ENCODE measurements around the gene BID.

BID gene

DNA sequence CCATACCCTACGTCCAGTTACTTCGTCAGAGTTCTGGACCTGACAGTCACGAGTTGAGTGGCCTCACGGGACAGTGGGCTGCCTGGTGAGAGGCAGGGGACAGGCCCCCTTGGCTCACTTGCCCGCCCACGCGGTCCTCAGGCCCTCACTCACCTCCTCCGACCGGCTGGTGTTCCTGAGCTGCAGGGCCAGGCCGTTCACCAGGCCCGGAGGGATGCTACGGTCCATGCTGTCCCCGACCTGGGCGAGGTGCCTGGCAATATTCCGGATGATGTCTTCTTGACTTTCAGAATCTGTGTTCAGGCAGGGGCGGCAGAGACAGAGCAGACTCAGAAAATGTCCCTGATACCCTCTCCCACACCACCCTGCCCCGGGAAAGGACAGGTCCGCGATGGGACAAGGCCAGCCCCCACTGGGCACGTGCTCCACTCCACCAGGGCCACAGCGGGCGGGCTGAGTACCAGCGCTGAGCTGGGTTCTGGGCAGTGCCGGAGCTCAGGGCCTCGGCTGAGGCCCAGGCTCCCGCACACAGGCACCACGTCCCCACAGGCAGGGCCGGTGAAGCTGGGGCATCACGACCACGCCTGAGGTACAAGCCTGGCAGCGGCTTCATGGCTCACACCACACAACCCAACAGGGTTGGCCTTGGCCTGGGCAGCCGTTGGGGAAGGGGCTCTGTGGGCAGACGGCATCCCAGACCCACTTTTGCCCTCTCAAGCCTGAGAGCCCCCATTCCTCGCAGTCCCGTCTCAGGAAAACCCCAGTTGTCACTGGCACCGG, 34.9 kb downstream of the BID start:
- ATAC-seq, result no peak
- no peak for TF ChIP-seq BACH2 (CRISPR knock-in tag; IDR thresholded peaks at IDR 0.05; ENCODE audit: borderline replicate concordance)
- no peak for TF ChIP-seq ZNF8 (CRISPR knock-in tag; IDR thresholded peaks at IDR 0.05)
- TF ChIP-seq, protein P1, sequence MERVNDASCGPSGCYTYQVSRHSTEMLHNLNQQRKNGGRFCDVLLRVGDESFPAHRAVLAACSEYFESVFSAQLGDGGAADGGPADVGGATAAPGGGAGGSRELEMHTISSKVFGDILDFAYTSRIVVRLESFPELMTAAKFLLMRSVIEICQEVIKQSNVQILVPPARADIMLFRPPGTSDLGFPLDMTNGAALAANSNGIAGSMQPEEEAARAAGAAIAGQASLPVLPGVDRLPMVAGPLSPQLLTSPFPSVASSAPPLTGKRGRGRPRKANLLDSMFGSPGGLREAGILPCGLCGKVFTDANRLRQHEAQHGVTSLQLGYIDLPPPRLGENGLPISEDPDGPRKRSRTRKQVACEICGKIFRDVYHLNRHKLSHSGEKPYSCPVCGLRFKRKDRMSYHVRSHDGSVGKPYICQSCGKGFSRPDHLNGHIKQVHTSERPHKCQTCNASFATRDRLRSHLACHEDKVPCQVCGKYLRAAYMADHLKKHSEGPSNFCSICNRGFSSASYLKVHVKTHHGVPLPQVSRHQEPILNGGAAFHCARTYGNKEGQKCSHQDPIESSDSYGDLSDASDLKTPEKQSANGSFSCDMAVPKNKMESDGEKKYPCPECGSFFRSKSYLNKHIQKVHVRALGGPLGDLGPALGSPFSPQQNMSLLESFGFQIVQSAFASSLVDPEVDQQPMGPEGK (CRISPR knock-in tag; IDR thresholded peaks at IDR 0.05; ENCODE audit: borderline replicate concordance), result no peak
- TF ChIP-seq CSRNP3 (CRISPR knock-in tag; IDR thresholded peaks at IDR 0.05), result no peak
- TF ChIP-seq GLIS3 (CRISPR knock-in tag; IDR thresholded peaks at IDR 0.05), result no peak
- TF ChIP-seq, protein P2, sequence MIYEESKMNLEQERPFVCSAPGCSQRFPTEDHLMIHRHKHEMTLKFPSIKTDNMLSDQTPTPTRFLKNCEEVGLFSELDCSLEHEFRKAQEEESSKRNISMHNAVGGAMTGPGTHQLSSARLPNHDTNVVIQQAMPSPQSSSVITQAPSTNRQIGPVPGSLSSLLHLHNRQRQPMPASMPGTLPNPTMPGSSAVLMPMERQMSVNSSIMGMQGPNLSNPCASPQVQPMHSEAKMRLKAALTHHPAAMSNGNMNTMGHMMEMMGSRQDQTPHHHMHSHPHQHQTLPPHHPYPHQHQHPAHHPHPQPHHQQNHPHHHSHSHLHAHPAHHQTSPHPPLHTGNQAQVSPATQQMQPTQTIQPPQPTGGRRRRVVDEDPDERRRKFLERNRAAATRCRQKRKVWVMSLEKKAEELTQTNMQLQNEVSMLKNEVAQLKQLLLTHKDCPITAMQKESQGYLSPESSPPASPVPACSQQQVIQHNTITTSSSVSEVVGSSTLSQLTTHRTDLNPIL (CRISPR knock-in tag; IDR thresholded peaks at IDR 0.05; ENCODE audit: low read depth), result no peak
- no peak for TF ChIP-seq ZFP30 (CRISPR knock-in tag; IDR thresholded peaks at IDR 0.05)
- no peak for TF ChIP-seq ISL1 (CRISPR knock-in tag; IDR thresholded peaks at IDR 0.05)
- TF ChIP-seq CSDC2 (CRISPR knock-in tag; IDR thresholded peaks at IDR 0.05), result no peak
- no peak for TF ChIP-seq SNAI2 (CRISPR knock-in tag; IDR thresholded peaks at IDR 0.05)

GRCh38 chr22:17738386-17739128, 35.7 kb downstream of the BID start:
- TF ChIP-seq, protein P3, sequence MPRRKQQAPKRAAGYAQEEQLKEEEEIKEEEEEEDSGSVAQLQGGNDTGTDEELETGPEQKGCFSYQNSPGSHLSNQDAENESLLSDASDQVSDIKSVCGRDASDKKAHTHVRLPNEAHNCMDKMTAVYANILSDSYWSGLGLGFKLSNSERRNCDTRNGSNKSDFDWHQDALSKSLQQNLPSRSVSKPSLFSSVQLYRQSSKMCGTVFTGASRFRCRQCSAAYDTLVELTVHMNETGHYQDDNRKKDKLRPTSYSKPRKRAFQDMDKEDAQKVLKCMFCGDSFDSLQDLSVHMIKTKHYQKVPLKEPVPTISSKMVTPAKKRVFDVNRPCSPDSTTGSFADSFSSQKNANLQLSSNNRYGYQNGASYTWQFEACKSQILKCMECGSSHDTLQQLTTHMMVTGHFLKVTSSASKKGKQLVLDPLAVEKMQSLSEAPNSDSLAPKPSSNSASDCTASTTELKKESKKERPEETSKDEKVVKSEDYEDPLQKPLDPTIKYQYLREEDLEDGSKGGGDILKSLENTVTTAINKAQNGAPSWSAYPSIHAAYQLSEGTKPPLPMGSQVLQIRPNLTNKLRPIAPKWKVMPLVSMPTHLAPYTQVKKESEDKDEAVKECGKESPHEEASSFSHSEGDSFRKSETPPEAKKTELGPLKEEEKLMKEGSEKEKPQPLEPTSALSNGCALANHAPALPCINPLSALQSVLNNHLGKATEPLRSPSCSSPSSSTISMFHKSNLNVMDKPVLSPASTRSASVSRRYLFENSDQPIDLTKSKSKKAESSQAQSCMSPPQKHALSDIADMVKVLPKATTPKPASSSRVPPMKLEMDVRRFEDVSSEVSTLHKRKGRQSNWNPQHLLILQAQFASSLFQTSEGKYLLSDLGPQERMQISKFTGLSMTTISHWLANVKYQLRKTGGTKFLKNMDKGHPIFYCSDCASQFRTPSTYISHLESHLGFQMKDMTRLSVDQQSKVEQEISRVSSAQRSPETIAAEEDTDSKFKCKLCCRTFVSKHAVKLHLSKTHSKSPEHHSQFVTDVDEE (CRISPR knock-in tag; IDR thresholded peaks at IDR 0.05), result no peak
- ATAC-seq, result no peak

DNA sequence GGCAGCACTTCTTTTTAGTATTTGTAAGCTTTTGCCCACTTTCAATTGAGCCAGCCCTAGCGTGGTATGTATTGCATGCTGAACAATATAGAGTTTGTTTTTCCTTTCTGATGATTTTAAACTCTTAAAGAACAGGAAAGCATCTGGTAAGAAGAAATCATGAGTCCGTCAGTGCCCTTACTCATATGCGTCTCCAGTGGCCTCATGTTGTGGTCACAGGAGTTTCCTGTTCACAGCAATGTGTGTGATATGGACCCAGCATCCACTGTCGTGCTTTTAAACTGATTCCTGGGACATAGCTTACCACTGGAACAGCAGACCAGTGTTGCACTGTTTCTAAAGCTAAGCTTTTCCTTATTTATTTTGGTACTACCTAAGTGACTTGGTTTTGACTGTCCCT, 40.1 kb downstream of the BID start:
- peak; percentile 17; the same call in 1 of the 3 replicates for ATAC-seq
- TF ChIP-seq ZFP3 (CRISPR knock-in tag; IDR thresholded peaks at IDR 0.05) (no peak), PPARA (CRISPR knock-in tag; IDR thresholded peaks at IDR 0.05; ENCODE audit: borderline replicate concordance) (no peak), ARNTL (CRISPR knock-in tag; IDR thresholded peaks at IDR 0.05; ENCODE audit: borderline replicate concordance, low read depth) (no peak), BACH2 (CRISPR knock-in tag; IDR thresholded peaks at IDR 0.05; ENCODE audit: borderline replicate concordance) (no peak), TOX (CRISPR knock-in tag; IDR thresholded peaks at IDR 0.05; ENCODE audit: borderline replicate concordance) (no peak), ZFP30 (CRISPR knock-in tag; IDR thresholded peaks at IDR 0.05) (no peak), POU6F1 (CRISPR knock-in tag; IDR thresholded peaks at IDR 0.05; ENCODE audit: borderline replicate concordance, low read depth) (no peak), ZNF8 (CRISPR knock-in tag; IDR thresholded peaks at IDR 0.05) (no peak), OSR1 (CRISPR knock-in tag; IDR thresholded peaks at IDR 0.05) (no peak), ESRRG (CRISPR knock-in tag; IDR thresholded peaks at IDR 0.05) (no peak), TCF4 (CRISPR knock-in tag; IDR thresholded peaks at IDR 0.05; ENCODE audit: borderline replicate concordance) (no peak)
- TF ChIP-seq, protein P2 (CRISPR knock-in tag; IDR thresholded peaks at IDR 0.05; ENCODE audit: low read depth), result no peak

Measured in SK-N-SH treated with all-trans-retinoic acid at 6 μM for 48 hours (cell line).